ENCODE measurements around the gene SPACA7.

The SPACA7 gene

GRCh38 chr13:112451512-112452379 is 75.6 kb downstream of the SPACA7 start:
- TF ChIP-seq CTCF (IDR thresholded peaks at IDR 0.05; ENCODE audit: low read length, missing control alignments) = no peak

GRCh38 chr13:112452380-112453206 is 76.4 kb downstream of the SPACA7 start:
- no peak for TF ChIP-seq CTCF (IDR thresholded peaks at IDR 0.05; ENCODE audit: low read length, missing control alignments)
- DNase-seq (ENCODE audit: low read depth) = no peak
- H3K4me3 ChIP-seq (replicated peaks; ENCODE audit: low read depth, low read length) = no peak overlapping the region

More at GRCh38 chr13:112451512-112452379, 75.6 kb downstream of the SPACA7 start:
- H3K4me3 ChIP-seq (replicated peaks; ENCODE audit: low read depth, low read length) = no peak overlapping the region
- DNase-seq (ENCODE audit: low read depth) = no peak

- DNase-seq (ENCODE audit: low read depth) = no peak
- TF ChIP-seq CTCF (IDR thresholded peaks at IDR 0.05; ENCODE audit: low read length, missing control alignments) = no peak
- no peak overlapping the region for H3K4me3 ChIP-seq (replicated peaks; ENCODE audit: low read depth, low read length)
These were observed 77.2 kb downstream of the SPACA7 start for GRCh38 chr13:112453207-112453829.

GRCh38 chr13:112453874-112454647 is 77.9 kb downstream of the SPACA7 start:
- no peak for DNase-seq (ENCODE audit: low read depth)
- H3K4me3 ChIP-seq (replicated peaks; ENCODE audit: low read depth, low read length) = no peak overlapping the region
- no peak for TF ChIP-seq CTCF (IDR thresholded peaks at IDR 0.05; ENCODE audit: low read length, missing control alignments)

GRCh38 chr13:112454648-112455334 is 78.6 kb downstream of the SPACA7 start:
- DNase-seq (ENCODE audit: low read depth) = no peak
- H3K4me3 ChIP-seq (replicated peaks; ENCODE audit: low read depth, low read length) = no peak overlapping the region
- no peak for TF ChIP-seq CTCF (IDR thresholded peaks at IDR 0.05; ENCODE audit: low read length, missing control alignments)

Measured in fibroblast of pulmonary artery (primary cell).